Stimulated activated CD4-positive, alpha-beta T cell treated with anti-CD3 and anti-CD28 coated beads, Interleukin-4, amount 100 ng/mL, for 24 hours (primary cell): ENCODE measurements around the gene AACS.

Experiments used
- DNase-seq: peaks from one replicate; pipeline ENCODE4 v3.0.0-alpha.2; 2020

Gene AACS

DNA sequence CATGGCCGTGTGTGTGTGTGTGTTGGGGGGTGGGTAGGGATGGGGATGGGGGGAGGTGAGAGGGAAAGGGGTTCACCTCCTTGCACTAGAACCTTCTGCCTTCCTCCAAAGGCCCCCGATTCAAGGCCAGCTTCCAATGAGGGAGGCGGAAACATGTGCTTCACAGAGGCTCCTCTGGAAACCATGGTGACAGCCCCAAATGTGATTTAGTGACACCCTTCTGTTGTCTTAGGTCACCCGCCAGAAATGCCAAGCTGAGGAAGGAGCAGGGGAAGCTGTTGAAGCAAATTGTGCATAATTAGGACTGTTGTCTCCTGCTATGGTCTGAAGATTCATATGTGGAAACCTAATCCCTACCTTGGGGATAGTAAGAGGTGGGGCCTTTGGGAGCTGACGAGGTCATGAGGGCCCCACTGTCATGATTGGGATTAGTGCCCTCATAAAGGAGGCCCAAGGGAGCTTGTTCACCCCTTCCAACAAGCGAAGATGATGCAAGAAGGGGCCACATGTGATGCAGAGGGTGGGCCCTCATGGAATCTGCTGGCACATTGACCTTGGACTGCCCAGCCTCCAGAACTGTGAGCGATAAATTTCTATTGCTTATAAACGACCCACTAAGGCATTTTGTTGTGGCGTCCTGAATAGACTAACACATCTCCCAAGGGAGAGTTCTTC is 95.2 kb downstream of the AACS start:
- no peak for DNase-seq

DNA sequence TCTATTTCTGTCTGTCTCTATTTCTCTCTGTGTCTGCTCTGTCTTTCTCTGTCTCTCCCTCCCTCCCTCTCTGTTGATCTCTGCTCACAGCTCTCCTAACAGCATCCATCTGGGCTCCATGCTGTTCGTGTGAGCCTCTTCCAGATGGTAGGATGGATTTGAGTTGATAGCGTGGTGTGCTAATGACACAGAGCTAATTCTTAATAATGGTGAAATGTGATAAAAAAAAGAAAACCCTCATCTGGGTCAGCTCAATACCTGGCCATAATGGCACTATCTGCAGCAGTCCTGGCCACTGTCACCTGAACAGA is 96.4 kb downstream of the AACS start:
- no peak for DNase-seq

DNA sequence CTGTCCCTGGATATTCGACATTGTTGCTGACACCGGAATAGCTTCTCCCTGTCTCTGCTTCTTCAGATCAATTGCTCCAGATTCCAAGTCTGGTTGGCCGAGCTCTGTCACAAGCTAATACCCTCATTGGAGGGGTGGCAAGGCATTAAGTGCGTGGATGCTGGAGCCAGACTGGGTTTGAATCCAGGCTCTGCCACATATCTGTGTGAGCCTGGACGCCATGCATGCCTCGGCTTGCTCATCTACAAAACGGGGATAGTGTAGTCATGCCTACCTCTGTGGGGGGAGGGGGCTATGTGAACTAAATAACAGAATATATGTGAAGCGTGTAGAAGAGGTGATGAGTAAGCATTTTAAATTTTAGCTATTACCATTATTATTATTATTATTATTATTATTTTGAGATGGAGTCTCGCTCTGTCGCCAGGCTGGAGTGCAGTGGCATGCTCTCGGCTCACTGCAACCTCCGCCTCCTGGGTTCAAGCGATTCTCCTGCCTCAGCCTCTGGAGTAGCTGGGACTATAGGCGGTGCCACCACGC is 97.3 kb downstream of the AACS start:
- no peak for DNase-seq

DNA sequence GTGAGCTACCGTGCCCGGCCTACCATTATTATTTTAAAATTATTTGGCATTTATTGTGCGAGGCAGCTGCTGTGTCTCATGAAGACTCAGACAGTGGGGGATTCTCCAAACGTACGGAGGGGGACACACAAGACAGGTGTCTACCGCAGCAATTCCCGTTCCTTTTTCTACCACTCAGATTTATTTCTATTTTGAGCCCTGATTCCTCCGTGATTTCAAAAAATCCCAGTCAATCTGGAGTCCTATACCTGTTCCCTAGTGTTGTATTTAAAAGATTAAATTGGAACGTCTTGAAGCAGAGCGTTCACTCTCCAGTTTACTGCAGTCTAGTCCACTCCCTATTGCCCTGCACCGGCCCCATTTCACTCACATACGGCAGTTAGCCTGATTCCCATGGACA is 97.9 kb downstream of the AACS start:
- DNase-seq: no peak

DNA sequence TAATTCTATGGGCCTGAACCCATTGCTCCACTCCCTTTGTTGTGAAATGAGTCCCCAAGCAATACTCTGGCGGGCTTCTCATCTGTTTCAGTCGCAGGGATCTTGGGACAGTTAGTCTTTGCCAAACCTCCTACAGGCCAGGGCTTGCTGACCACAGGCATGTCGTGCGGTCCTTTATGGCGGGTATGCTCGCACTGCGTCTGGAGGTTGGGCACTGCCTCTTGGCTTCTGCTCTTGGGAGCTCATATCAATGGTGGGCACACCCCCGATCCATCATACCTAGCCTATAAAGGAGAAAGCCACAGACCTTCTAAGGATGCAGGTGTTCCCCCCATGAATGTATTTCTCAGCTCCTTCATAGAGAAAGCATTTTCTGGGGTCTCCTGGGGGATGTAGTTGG is 99.3 kb downstream of the AACS start:
- no peak for DNase-seq

DNA sequence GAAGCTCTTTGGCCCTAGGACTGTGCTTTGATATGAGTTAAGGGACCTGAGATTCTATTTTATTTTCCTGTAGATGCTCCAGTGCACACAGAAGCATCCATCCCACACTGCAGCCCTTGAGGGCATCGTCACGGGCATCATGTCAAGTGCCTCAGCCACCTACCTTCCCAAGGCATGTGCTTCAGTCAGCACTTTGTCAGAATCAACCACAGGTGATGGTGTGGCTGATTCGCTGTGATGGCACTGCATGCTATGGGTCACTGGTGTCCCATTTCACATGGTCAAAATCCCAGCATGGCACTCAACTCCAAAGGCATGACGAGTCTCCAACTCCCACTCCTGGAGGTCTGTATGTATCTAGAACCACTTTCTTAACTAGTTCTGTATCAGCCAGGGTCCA is 100.8 kb downstream of the AACS start:
- no peak for DNase-seq

DNA sequence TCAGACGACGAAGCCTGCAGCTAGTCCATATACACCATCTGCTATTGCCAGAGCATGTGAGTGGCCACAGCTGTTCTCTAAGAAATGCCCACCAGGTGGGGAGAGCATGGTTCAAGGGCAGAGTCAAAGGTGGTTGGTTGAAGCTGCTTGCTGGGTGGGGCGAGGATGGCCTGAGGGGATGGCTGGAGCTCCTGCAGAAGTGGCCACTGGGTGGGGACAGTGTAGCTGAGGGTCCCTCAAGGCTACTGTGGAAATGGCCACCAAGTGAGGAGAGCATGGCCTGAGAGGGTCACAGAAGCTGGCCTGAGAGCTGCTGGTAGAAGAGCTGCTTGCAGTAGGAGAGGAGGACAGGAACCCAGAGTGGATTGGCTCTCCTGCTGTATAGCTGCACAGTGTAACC is 102.4 kb downstream of the AACS start:
- no peak for DNase-seq

DNA sequence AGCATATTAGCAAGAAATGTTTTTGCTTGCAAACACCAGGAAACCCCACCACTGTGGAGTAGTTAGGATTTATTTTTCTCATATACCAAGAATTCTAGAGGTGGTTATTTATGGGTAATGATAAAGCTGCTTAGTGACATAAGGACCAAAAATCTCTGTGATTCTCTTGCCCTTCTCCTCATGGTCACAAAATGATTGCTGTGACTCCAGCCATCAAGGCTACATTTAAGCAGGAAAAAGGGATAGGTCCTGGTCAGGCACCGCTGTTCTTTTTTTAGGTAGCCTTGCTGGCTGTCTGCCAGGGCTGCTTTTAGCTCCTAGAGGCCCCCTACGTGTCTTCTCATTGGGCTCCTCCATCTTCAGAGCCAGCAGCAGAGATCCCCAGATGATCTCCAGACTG is 104.2 kb downstream of the AACS start:
- no peak for DNase-seq

DNA sequence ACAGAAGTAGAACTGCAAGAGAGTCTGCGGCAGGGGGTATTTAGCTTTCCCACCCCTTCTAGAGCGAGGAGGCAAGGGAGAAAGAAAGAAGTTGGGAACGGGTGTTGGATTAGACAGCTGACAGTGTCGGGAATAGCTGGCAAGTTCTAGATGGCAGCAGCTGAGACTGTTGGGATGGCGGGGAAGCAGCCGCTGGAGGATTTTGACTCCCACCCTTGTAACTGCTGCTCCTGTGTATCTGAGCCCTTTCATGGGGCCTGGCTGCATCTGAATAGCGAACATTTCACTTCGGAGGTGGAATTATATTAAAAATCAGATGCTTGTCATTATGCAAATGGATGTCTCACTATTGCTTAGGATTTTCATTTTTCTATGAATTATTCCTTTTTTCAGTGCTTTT is 104.6 kb downstream of the AACS start:
- DNase-seq: no peak

DNA sequence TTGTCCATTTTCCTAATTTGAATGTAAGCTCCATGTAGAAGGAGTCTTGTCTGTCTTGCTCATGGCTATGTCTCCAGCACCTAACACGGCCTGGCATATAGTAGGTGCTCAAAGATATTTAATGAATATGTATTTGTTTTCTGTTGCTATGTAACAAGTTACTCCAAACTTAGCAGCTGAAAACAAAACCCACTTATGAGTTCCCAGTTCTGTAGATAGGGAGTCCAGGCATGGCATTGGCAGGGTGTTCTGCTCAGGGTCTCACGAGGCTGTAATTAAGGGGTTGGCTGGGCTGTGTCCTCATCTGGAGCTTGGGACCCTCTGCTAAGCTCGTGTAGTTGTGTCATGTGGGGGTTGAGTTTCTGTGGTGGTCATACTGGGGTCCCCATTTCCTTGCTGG is 106.0 kb downstream of the AACS start:
- no peak for DNase-seq

DNA sequence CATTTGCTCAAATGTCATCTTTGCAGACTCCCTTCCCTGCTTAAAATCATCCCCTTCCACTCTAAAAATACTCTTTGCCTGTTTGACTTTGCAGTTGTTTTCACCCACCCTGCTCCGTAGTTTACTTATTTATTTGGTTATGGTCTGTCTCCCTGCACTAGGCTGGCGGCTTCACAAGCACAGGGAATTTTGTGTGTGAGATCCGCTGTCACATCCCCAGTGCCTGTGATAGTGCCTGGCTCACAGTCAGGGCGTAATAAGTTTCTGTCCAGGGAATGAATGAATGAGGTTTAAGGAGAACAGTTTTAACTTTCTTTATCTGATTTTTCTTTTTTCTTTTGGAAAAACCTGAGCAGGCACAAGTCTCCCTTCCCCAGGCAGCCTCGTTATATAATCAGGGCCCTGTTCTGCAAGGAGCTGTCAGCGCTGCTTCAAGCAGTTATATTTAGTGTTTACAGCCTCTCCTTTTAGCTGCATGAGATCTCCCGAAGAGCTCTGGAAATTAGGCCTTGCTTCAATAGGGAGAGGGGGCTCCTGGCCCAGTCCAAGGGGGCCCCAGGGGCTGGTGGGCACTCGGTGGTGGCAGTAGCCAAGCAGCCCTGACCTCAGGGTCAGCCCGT is 107.1 kb downstream of the AACS start:
- no peak for DNase-seq

DNA sequence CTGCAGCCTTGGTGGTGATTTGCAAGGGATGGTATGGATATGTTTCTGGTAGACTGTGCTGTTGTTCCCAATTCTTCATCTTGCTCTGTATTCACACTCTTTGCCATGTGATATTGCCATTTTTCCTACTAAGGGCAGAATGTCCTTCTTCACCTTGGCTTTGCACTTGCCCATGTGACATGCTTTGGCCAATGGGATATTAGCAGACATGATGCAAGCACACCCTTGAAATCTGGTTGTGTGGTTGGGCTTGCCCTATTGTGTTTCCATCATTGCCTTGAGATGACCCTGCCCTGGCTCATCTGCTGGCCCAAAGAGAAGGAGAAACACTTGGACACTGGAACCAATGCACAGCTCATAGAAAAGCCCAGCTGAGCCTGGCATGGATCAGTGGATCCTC is 110.3 kb downstream of the AACS start:
- DNase-seq: no peak

DNA sequence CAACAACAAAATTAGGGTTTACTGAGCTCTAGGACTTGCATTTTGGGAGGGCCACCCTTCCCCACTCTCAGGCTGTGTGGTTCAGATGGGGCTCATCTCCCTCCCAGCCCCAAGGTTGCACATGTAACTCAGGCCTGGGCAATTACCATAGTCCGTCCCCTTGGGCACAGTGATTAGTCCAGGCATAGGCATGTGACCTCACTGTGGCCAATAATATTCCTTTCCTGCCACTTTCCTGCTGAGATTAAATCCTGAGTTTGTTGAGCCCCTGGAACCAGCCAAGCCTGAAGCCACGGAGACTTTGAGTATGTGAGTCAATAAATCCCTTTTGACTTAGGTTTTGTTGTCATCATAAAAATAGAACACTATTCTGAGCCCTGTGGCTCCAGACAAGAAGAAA is 113.0 kb downstream of the AACS start:
- DNase-seq: no peak

DNA sequence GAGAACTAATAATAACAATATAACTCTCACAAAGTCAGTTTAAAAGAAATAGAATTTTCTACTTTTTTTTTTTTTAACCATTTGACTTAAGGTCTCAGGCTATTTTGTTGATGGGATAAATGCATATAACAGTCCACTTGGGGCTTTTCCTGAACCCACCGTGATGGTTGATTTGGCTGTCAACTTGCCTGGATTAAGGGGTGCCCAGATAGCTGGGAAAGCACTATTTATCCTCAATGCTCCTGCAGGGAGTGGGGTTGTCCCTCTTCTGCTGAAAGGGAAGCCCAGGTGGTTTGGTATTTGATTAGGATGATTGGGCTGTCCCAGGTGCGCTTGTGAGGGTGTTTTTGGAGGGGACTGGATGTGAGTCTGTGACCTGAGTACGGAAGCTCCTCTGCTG is 114.9 kb downstream of the AACS start:
- DNase-seq: no peak

DNA sequence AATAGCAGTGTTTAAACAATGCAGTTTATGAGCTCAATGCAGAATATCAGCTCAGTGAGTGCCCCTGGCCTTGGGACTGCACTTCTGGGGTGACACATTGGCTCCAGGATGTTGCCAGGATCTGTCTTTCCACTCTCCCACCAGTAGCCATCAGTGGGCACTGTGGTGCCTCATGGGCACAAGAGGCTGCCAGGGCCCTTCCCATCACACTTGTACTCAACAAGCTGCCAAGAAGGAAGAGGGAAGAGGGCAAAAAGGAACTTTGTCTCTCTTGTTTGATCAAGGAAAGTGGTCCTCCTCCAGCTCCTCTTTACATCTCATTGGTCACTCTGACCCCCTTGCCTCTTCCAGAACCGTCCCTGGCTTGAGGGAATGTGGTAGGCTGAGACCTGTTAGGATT is 115.9 kb downstream of the AACS start:
- no peak for DNase-seq

DNA sequence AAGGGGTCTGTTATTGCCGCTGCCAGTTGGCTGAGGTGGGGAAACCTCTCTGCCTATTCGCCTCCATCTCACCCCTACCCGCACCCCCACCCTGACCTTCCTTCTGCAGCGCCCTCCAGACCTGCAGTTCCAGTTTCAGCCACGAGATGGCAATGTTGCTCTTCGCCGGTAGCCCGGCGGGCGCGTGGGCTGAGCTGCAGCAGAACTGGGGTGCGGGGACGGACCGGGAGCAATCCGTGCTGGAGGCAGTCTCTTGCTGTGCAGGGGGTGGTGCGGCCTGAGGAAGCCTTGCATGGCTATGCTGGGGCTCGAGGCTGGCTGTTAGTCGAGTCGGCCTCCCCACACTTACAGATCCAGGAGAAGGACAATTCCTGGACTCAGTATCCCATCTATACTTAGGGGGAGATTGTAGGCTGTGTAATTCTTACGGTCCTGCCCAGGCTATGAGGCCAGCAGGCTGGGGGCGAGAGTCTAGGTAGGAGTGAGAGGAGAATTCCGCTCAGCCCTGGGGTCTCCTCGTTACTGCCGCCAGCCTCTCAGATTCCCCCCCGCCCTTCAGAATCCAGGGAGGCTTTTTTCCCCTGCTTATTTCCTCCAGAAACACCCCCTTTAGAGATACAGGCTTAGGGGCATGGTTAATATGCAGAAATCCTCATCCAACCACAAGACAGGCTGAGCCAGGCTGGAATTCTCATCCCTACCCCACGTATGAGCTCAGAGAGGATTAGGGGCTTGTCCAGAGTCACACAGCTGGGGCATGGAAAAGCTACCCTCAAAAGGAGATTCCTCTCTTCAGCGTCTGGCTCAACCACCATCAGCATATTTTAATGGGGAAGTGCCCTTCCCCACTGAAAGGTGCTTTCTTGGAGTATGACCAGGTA is 118.2 kb downstream of the AACS start:
- peak; percentile 82 for DNase-seq

DNA sequence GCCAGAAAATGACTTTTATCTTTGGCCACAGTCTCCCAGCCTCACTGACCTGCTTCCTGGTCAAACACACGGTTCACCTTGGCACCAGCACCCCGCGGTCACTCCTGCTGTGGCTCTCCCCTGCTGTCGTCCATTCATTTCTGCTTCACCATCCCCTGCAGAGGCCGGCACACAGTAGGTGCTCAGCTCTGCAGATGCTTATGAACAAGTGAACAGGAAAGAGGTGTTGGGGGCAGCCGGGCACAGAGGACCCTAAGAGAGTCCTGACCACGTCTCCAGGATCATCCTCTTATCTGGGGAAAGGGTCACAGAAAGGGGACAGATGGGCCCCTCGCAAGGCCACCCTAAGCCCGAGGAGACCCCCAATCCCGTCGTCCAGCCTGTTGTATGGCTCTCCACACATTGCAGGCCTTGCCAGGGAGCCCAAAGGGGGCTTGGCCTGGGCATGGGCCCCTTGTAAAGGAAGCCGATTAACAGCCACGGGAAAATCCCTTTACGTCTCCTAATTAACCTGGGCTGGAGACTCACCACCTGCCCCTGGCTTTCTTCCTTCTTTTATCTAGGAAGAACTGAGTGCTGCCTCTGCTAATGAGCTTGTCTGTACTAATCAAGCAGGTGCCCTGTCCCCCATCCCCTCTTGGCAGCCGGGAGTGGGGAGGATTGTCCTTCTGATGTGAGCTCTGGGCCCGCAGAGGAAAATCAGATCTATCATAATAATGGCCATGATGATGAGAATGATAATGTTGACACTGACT is 119.2 kb downstream of the AACS start:
- DNase-seq: no peak

DNA sequence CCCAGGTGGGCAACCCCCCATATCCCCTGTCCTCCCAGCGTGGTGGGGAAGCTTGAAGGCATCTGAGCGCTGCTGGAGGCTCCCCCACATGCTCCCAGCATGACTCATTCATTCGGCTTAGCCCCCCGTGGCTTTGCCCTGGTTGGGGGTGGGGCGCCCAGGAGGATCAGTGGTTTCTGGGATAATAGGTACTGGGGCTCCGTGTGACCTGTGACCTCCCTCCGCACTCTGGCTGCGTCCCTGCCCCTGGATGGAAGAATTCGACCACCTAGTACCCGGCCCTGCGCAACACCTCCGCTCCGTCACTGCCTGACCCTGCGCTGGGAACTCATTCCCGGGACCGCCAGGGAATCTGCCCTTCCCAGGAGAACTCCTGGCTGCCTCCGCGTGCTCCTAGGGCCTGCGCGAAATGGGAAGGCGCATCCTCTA is 120.1 kb downstream of the AACS start:
- DNase-seq: no peak

DNA sequence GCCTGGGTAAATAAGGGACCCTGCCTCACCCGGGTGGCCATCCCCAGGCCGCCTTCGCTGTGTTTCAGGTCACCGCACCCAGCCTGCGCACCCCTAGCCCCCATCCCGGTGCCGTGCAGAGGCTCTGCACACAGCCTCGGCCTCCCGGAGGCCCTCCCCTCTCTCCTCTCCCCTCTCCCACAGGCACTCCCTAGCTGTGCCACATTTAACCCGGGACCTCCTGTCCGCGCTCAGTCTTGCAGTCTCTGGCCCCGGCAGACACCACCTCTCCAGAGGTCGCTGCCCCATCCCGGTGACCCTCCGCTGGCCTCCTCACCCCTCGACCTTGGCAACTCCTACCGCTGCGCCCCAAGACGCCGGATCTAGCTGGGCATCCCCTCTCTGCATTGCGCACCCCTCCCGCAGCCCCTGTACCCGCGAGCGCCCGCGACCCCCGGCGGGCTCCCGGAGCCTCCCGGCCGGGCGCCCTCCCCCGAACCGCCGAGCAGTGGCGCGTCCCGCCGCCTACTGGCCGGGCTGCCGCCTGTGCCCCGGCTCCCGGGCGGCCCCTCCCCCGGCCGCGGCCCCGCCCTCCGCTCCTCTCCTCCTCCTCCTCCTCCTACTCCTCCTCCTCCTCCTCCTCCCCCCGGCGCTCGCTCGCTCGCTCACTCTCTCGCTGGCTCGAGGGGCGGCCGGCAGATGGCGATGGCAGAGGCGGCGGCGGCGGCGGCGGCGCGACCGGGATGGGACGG is 120.7 kb downstream of the AACS start, which contains the start of gene TMEM132B:
Gene TMEM132B, plus strand, starts transcription at position 647 of the 731 bp plus-strand sequence.
- no peak for DNase-seq

DNA sequence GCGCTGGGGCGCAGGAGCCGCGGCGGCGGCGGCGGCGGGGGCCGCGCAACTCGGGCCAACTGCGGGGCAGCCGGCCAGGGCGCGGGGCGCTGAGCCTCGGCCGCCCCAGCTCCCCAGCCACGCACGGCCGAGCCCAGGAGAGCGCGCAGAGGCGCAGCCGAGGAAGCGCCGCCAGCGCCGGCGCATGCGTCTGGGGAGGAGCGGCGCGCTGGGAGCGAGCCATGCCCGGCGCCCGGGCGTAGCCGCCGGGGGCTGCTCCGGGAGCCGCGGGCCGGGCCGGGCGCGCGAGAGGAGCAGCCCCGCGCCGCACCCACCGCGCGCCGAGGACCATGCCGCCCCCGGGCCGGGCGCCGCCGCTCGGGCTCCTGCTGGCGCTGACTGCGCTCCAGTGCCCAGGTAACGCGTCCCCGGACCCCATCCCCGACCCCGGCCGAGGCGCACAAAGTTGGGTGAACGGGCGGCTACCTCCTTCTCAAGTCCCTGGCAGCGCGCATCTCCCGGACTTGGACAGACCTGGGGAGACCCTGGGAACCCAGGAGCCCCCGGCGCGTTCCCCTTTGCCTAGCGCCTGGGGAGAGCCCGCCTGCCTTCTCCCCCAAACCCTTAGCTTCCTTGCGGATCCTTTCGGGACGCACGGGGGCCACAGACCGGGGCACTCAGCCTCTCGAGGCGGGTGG is 121.4 kb downstream of the AACS start:
- no peak for DNase-seq

DNA sequence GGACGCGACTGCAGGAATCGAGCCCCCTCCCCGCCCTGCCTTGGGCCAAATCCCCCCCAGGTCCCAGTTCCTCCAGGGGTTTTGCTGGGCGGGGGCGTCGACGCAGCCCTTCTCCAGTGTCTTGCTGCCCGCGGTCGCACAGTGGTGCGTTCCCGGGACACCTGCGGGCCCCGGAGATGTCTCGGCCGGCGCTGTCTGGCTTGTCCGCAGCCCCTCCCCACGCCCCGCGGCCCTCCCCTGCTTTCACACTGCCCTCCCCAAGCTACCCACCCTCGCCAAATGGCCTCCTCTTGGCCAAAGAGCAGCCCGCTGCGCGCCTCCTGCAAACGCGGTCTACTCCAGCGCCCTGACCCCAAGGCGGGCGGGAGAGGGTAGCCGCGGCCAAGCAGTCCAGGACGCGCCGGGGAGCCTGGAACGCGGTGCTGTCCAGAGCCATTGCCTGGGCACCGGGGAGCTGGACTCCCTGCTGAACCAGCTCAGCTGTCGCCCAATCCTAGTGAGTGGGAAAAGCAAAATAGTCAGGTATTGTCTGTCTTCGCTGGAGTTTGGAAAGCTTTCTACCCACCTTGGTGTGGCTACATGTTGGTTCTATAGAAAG is 122.0 kb downstream of the AACS start:
- DNase-seq: no peak
